Breast epithelium (tissue), 4 donors: ENCODE results near the gene TRPT1. TPM values are rescaled to one million over a fixed set of nuclear protein-coding genes. Genes with fewer than 3 reads are reported as not detected.
A peak's percentile ranks its signal among the peaks of the same experiment; 100 is the strongest.

Experiments used
- DNase-seq, 2 donors: peaks; one replicate each; pipeline ENCODE4 v3.0.0-alpha.2; 2019; ENCODE audit warnings: low spot score in 2 of 2
- H3K27ac ChIP-seq, 2 donors: fragments of 200-600 bp; sonication (generic) in 1 of 2; one replicate each; pipeline ENCODE4 v1.5.1; 2016 to 2019; ENCODE audit warnings: mild to moderate bottlenecking in 1 of 2
- H3K27me3 ChIP-seq, 2 donors: fragments of 200-600 bp; sonication (generic) in 1 of 2; one replicate each; pipeline versions ENCODE4 v1.5.1 to v1.6.0; 2017 to 2019; ENCODE audit warnings: control low read depth in 1 of 2, mild to moderate bottlenecking in 1 of 2
- H3K36me3 ChIP-seq: fragments of 200-600 bp; one replicate; pipeline ENCODE4 v1.5.1; 2019
- H3K4me1 ChIP-seq, 2 donors: fragments of 200-600 bp; sonication (generic); one replicate each; pipeline ENCODE4 v1.5.1; 2016 to 2019; ENCODE audit warnings: control low read depth in 1 of 2
- H3K4me3 ChIP-seq, 3 donors: fragments of 200-600 bp; sonication (generic); 1 replicate in 2 of 3; 2 replicates in 1 of 3; pipeline ENCODE4 v1.5.1; 2016 to 2019; ENCODE audit warnings: mild to moderate bottlenecking in 3 of 3, moderate library complexity in 2 of 3
- H3K9me3 ChIP-seq, 2 donors: fragments of 200-600 bp; sonication (generic) in 1 of 2; one replicate each; pipeline ENCODE4 v1.5.1; 2016 to 2019; ENCODE audit warnings: control low read depth in 1 of 2
- POLR2A ChIP-seq: fragments of 450-650 bp; IDR thresholded peaks from one replicate; pipeline ENCODE4 v1.6.1; 2016; ENCODE audit warnings: antibody characterized with exemption, mild to moderate bottlenecking, moderate library complexity
- POLR2AphosphoS5 ChIP-seq, 3 donors: sonication (generic); formaldehyde crosslinking; IDR thresholded peaks; one replicate each; pipeline ENCODE4 v1.6.1; 2017; ENCODE audit warnings: antibody characterized with exemption in 3 of 3
- intact Hi-C: fragments of 100-400 bp; cut with DNase I; formaldehyde crosslinking; loops from one replicate; pipeline ENCODE4 v1.15.1; 2023; ENCODE audit warnings: low total_unique reads
- total RNA-seq, 3 donors: library from RNA; depleted of rRNA; stranded (reverse); fragments of >200 nt; gene quantifications; one replicate each; pipeline ENCODE4 v1.1.0, GENCODE V29; 2016
- TF ChIP-seq, protein P1 (sequence below), 3 donors: fragments of 450-650 bp; IDR thresholded peaks; one replicate each; pipeline ENCODE4 v1.5.1; 2016 to 2017; ENCODE audit warnings: antibody characterized with exemption in 3 of 3, mild to moderate bottlenecking in 3 of 3, moderate library complexity in 3 of 3

TRPT1 gene
- total RNA-seq, 3 donors from 2014 or later = 42.9 to 54.1 (median 51.1) TPM

DNA sequence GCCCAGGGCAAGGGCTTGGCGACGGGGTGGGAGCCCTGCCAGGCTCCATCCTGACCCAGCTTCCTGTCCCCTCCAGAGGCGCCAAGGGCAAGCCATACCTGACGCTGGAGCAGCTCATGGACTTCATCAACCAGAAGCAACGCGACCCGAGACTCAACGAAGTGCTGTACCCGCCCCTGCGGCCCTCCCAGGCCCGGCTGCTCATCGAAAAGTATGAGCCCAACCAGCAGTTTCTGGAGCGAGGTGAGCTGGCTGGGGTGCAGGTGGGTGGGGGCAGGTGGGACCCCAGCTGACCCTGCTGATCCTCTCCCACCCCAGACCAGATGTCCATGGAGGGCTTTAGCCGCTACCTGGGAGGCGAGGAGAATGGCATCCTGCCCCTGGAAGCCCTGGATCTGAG is 30.3 kb upstream of the TRPT1 start:
- Histone ChIP-seq H3K4me3 (no peak overlapping the region), H3K9me3 (no peaks in the 10 kb centered on the region), H3K4me1 (peaks cover 8 to 9% of the 10 kb centered on the region in 2 donors), H3K27me3 (no peaks in the 10 kb centered on the region), H3K27ac (no peak overlapping the region), H3K36me3 (no peaks in the 10 kb centered on the region)
- intact Hi-C loops = no loop called here
- TF ChIP-seq POLR2A (no peak), POLR2AphosphoS5 (IDR thresholded peaks at IDR 0.05) (no peak)
- TF ChIP-seq, protein P1, sequence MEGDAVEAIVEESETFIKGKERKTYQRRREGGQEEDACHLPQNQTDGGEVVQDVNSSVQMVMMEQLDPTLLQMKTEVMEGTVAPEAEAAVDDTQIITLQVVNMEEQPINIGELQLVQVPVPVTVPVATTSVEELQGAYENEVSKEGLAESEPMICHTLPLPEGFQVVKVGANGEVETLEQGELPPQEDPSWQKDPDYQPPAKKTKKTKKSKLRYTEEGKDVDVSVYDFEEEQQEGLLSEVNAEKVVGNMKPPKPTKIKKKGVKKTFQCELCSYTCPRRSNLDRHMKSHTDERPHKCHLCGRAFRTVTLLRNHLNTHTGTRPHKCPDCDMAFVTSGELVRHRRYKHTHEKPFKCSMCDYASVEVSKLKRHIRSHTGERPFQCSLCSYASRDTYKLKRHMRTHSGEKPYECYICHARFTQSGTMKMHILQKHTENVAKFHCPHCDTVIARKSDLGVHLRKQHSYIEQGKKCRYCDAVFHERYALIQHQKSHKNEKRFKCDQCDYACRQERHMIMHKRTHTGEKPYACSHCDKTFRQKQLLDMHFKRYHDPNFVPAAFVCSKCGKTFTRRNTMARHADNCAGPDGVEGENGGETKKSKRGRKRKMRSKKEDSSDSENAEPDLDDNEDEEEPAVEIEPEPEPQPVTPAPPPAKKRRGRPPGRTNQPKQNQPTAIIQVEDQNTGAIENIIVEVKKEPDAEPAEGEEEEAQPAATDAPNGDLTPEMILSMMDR (IDR thresholded peaks at IDR 0.05) = no peak
- DNase-seq = no peak

DNA sequence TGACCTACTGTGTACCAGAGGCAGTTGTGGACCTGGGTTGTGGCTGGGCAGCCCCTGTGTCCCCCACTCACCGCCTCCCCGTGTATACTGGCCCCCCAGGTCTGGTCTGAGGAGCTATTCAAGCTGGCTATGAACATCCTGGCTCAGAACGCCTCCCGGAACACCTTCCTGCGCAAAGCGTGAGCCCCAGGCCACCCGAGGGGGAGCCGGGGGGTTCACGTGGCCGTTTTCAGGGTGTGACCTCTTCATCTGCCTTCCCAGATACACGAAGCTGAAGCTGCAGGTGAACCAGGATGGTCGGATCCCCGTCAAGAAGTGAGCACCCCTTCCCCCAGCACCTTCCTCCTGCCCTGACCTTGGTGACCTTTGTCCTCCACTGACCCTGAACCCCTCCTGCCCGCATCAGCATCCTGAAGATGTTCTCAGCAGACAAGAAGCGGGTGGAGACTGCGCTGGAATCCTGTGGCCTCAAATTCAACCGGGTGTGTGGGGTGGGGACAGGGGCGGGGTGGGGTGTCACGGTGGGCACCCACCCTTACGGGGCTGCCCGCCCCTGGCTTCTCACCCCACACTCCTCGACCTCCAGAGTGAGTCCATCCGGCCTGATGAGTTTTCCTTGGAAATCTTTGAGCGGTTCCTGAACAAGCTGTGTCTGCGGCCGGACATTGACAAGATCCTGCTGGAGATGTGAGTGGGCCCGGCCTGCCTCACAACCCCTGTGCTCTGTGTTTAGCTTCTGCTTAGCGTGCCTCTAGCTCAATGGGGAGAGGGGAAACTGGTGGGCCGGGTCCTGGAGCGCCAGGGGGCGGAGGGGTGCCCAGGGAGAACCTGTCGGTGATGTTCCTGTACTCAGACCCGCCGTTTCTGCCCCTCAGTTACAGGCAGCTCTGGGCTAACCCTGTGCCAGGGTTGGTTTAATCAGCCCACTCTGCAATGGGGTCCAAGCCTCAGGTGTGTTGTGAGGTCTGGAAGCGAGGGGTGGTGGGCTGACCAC is 29.4 kb upstream of the TRPT1 start:
- no peak overlapping the region for H3K4me3 ChIP-seq
- TF ChIP-seq POLR2AphosphoS5 (IDR thresholded peaks at IDR 0.05) (no peak), POLR2A (no peak)
- TF ChIP-seq, protein P1 (IDR thresholded peaks at IDR 0.05) = no peak
- H3K27me3 ChIP-seq = no peaks in the 10 kb centered on the region
- peaks cover 8 to 9% of the 10 kb centered on the region in 2 donors for H3K4me1 ChIP-seq
- no peaks in the 10 kb centered on the region for H3K36me3 ChIP-seq
- no peak overlapping the region for H3K27ac ChIP-seq
- intact Hi-C loops = no loop called here
- no peak for DNase-seq
- no peaks in the 10 kb centered on the region for H3K9me3 ChIP-seq

DNA sequence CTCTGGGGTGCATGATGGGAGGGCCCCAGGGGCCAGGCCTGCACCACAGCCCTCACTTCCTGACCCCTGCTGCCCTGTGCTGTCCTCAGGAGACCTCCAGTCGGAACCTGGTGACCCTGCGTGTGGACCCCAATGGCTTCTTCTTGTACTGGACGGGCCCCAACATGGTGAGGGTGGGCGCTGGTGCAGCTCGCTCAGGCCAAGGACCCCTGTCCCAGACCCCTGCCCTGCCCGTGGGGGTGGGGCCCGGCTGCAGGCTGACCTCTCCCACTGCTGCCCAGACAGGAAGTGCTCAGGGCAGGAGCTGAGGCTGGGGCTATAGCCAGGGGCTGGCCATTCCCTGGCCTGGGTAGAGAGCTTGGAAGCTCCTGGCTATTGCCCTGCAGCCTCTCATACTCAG is 28.3 kb upstream of the TRPT1 start:
- DNase-seq = no peak
- no peak overlapping the region for H3K27ac ChIP-seq
- H3K27me3 ChIP-seq = no peaks in the 10 kb centered on the region
- intact Hi-C loops = no loop called here
- H3K9me3 ChIP-seq = no peaks in the 10 kb centered on the region
- TF ChIP-seq POLR2A = no peak
- TF ChIP-seq, protein P1 (IDR thresholded peaks at IDR 0.05) = no peak
- TF ChIP-seq POLR2AphosphoS5 (IDR thresholded peaks at IDR 0.05) = no peak
- no peaks in the 10 kb centered on the region for H3K36me3 ChIP-seq
- no peak overlapping the region for H3K4me3 ChIP-seq
- peaks cover 8 to 9% of the 10 kb centered on the region in 2 donors for H3K4me1 ChIP-seq

DNA sequence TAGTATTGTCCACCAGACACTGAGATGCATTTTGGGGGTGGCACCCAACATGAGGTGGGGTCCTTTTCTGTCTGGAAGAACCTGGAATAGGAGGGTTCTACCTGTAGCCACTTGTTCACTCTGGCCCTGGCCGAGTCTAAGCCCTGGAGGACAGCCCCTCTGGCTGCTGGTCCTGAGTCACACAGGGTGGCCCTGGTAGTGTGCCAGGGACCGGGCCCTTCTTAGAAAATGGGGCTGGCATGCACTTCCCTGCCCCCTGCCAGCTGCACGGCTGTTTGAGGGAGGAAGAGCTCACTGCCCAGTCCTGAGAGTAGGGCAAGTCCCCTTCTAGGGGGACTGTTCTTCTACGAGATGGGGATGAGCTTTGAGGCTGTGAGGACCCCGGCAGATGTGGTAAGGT is 27.5 kb upstream of the TRPT1 start:
- H3K36me3 ChIP-seq = no peaks in the 10 kb centered on the region
- no peak overlapping the region for H3K4me3 ChIP-seq
- H3K27me3 ChIP-seq = no peaks in the 10 kb centered on the region
- DNase-seq = no peak
- no peak overlapping the region for H3K27ac ChIP-seq
- H3K4me1 ChIP-seq = peaks cover 8 to 9% of the 10 kb centered on the region in 2 donors
- no peaks in the 10 kb centered on the region for H3K9me3 ChIP-seq
- intact Hi-C loops = no loop called here
- no peak for TF ChIP-seq POLR2A
- TF ChIP-seq POLR2AphosphoS5 (IDR thresholded peaks at IDR 0.05) = no peak
- TF ChIP-seq, protein P1 (IDR thresholded peaks at IDR 0.05) = no peak

DNA sequence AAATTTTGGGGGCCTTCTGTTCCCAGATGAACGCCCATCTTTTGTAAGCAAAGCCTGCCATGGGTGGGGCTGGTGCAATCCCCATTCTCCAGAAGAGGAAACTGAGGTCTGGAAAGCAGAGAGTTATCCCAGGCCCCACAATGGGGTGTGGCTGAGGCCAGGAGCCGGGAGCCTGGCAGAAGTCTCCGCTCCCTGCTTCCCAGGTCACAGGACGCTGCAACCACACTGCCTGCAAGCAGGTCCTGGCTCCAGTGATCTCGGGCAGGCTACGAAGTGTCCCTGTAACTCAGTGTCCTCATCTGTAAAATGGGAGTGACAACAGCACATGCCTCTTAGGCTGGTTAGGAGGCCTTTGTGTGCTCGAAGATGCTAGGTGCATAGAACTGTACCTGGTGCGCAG is 27.1 kb upstream of the TRPT1 start:
- Histone ChIP-seq H3K9me3 (no peaks in the 10 kb centered on the region), H3K27me3 (no peaks in the 10 kb centered on the region), H3K4me1 (peaks cover 8 to 9% of the 10 kb centered on the region in 2 donors), H3K4me3 (peak overlapping the region in 1 of 3 donors; percentile 75), H3K27ac (peak overlapping the region in 1 of 2 donors; percentile 57), H3K36me3 (no peaks in the 10 kb centered on the region)
- no peak for DNase-seq
- no peak for TF ChIP-seq POLR2AphosphoS5 (IDR thresholded peaks at IDR 0.05)
- TF ChIP-seq POLR2A = no peak
- TF ChIP-seq, protein P1 (IDR thresholded peaks at IDR 0.05) = no peak
- intact Hi-C loops = no loop called here
